Stomach (tissue), 4 donors: Measurements from ENCODE around the gene SPPL2A.

Experiments
- POLR2A ChIP-seq, 4 donors: fragments of 450-650 bp; IDR thresholded peaks; one replicate each; pipeline ENCODE4 v1.6.1; 2016; ENCODE audit warnings: antibody characterized with exemption in 4 of 4, control low read depth in 2 of 4, mild to moderate bottlenecking in 1 of 4, moderate library complexity in 1 of 4
- POLR2AphosphoS5 ChIP-seq, 3 donors: sonication (generic); formaldehyde crosslinking; IDR thresholded peaks; one replicate each; pipeline ENCODE4 v1.6.1; 2016; ENCODE audit warnings: antibody characterized with exemption in 3 of 3
- TF ChIP-seq, protein P1 (sequence below), 7 experiments: fragments of 450-650 bp in 4 of 7; fragments of 200-600 bp in 3 of 7; sonication (generic) in 3 of 7; IDR thresholded peaks; one replicate each; pipeline ENCODE4 v1.5.1; 2016 to 2019; ENCODE audit warnings: antibody characterized with exemption in 7 of 7, control low read depth in 2 of 7, mild to moderate bottlenecking in 1 of 7

DNA sequence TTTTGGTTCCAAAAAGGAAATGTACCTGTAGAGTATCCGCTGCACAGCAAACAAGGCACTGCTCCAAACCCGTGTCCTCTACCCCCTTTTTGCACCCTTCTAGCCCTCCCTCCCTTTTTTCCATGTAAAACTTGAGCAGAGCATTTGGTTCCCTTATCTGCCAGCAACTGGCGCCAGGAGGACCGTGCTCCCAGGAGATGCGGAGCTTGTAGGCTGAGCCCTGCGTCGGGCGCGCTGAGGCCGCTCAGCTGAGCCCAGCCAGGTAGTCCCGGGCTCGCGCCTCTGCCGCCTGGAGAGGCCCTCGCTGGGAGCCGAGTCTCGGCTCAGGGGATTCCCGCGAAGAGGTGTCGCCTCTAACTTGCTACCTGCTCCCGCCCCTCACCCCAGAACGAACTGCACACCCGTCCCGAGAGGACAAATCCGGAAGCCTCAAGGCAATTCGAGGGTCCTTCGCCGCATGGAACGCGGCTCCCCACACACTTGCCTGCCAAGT lies 79.5 kb downstream of the SPPL2A start:
- TF ChIP-seq, protein P1, sequence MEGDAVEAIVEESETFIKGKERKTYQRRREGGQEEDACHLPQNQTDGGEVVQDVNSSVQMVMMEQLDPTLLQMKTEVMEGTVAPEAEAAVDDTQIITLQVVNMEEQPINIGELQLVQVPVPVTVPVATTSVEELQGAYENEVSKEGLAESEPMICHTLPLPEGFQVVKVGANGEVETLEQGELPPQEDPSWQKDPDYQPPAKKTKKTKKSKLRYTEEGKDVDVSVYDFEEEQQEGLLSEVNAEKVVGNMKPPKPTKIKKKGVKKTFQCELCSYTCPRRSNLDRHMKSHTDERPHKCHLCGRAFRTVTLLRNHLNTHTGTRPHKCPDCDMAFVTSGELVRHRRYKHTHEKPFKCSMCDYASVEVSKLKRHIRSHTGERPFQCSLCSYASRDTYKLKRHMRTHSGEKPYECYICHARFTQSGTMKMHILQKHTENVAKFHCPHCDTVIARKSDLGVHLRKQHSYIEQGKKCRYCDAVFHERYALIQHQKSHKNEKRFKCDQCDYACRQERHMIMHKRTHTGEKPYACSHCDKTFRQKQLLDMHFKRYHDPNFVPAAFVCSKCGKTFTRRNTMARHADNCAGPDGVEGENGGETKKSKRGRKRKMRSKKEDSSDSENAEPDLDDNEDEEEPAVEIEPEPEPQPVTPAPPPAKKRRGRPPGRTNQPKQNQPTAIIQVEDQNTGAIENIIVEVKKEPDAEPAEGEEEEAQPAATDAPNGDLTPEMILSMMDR (IDR thresholded peaks at IDR 0.05): no peak
- TF ChIP-seq POLR2A (IDR thresholded peaks at IDR 0.05) (no peak), POLR2AphosphoS5 (IDR thresholded peaks at IDR 0.05) (no peak)
